ENCODE results near the gene CD4.

CD4 gene

GRCh38 chr12:6778574-6779550 lies 10.5 kb upstream of the CD4 start:
- peak; percentile 82 for DNase-seq

- no peak for DNase-seq
These were observed 9.5 kb upstream of the CD4 start for GRCh38 chr12:6779708-6780432.

GRCh38 chr12:6780573-6780972 lies 8.8 kb upstream of the CD4 start:
- DNase-seq, result no peak

GRCh38 chr12:6782119-6782518 lies 7.2 kb upstream of the CD4 start:
- DNase-seq, result no peak

GRCh38 chr12:6782850-6783566 lies 6.3 kb upstream of the CD4 start:
- DNase-seq, result no peak

GRCh38 chr12:6783828-6784227 lies 5.5 kb upstream of the CD4 start:
- no peak for DNase-seq

GRCh38 chr12:6784296-6784695 lies 5.0 kb upstream of the CD4 start:
- DNase-seq, result no peak

- no peak for DNase-seq
These were observed 4.6 kb upstream of the CD4 start for GRCh38 chr12:6784761-6785160.

GRCh38 chr12:6786416-6787094 lies 2.8 kb upstream of the CD4 start:
- no peak for DNase-seq

- DNase-seq, result no peak
These were observed 2.0 kb upstream of the CD4 start for GRCh38 chr12:6787309-6787708.

- DNase-seq, result no peak
These were observed 1.3 kb downstream of the CD4 start for GRCh38 chr12:6790496-6791150.

- DNase-seq, result no peak
These were observed 2.7 kb downstream of the CD4 start for GRCh38 chr12:6791931-6792520.

GRCh38 chr12:6792522-6793201 lies 3.3 kb downstream of the CD4 start:
- DNase-seq, result no peak

GRCh38 chr12:6795088-6795487 lies 5.8 kb downstream of the CD4 start:
- DNase-seq, result no peak

GRCh38 chr12:6796576-6796975 lies 7.2 kb downstream of the CD4 start:
- DNase-seq, result no peak

GRCh38 chr12:6799147-6799546 lies 9.8 kb downstream of the CD4 start:
- no peak for DNase-seq

- DNase-seq, result no peak
These were observed 17.8 kb downstream of the CD4 start for GRCh38 chr12:6807170-6807569.

GRCh38 chr12:6809056-6809455 lies 19.7 kb downstream of the CD4 start:
- DNase-seq, result no peak

GRCh38 chr12:6810758-6811157 lies 21.4 kb downstream of the CD4 start:
- no peak for DNase-seq

GRCh38 chr12:6813363-6813762 lies 24.0 kb downstream of the CD4 start:
- DNase-seq, result no peak

- DNase-seq, result no peak
These were observed 27.3 kb downstream of the CD4 start for GRCh38 chr12:6816598-6816997.
